K562 (cell line): ENCODE results near the gene LHX3. TPM values are rescaled to one million over a fixed set of nuclear protein-coding genes. Genes with fewer than 3 reads are reported as not detected.

ENCODE experiments used
- ATAC-seq: fragments of 200-7000 bp; cut with Tn5 transposase; 3 replicates; pipeline ENCODE4 v1.9.1; 2020; ENCODE audit warnings: moderate library complexity
- BruUV-seq: library from RNA; stranded (reverse); fragments of 400-500 nt; replicated peaks from 2 replicates; lab custom pipeline; 2021; lab: Mats Ljungman, UMichigan
- CTCF ChIA-PET: fragments of 300-600 bp; formaldehyde crosslinking; extraction: SDS; loops from one replicate; lab custom pipeline; 2021; ENCODE audit warnings: low intra/inter-chr PET ratio; lab: Yijun Ruan, JAX
- POLR2A ChIA-PET: fragments of 300-600, 350-650 bp; sonication (Branson Sonifier 250); formaldehyde crosslinking; extraction: SDS; loops from one replicate; lab custom pipeline; 2021; ENCODE audit warnings: antibody characterized with exemption, inconsistent platforms; lab: Yijun Ruan, JAX
- DNase-seq, 4 experiments: peaks; one replicate each; pipeline versions ENCODE4 v3.0.0 to v3.0.0-alpha.2; 2011 to 2018; ENCODE audit warnings: low spot score in 3 of 4, mixed read lengths in 3 of 4; ENCODE audit errors: extremely low read depth in 1 of 4
- FAIRE-seq: peaks from 2 replicates; lab custom pipeline; 2011; peaks lifted over from hg19 to GRCh38; lab: Jason Lieb, UNC
- H2AFZ ChIP-seq: 2 replicates; pipeline ENCODE4 v1.6.0; 2011; ENCODE audit warnings: low read depth, low read length, control low read depth, inconsistent platforms
- H3K27ac ChIP-seq: fragments of 200-600 bp; 3 replicates; pipeline ENCODE4 v1.8.0; 2011; ENCODE audit warnings: low read depth, mild to moderate bottlenecking, control low read depth, inconsistent platforms, low read length, moderate library complexity, mixed read lengths; ENCODE audit errors: extremely low read depth
- H3K27me3 ChIP-seq, 2 experiments: fragments of 300-600 bp in 1 of 2; 2 replicates in 1 of 2; 3 replicates in 1 of 2; pipeline versions ENCODE4 v1.6.0 to v1.8.0; 2011; ENCODE audit warnings: inconsistent platforms in 2 of 2, low read length in 2 of 2, mild to moderate bottlenecking in 1 of 2, mixed read lengths in 1 of 2, moderate library complexity in 1 of 2; ENCODE audit not compliant: control insufficient read depth in 2 of 2, insufficient read depth in 2 of 2
- H3K36me3 ChIP-seq: fragments of 300-600 bp; 3 replicates; pipeline ENCODE4 v1.8.0; 2011; ENCODE audit warnings: mild to moderate bottlenecking, low read length, inconsistent platforms; ENCODE audit not compliant: control insufficient read depth, insufficient read depth
- H3K4me1 ChIP-seq, 2 experiments: fragments of 200-600 bp in 1 of 2; replicated peaks in 1 of 2; 2 replicates in 1 of 2; 3 replicates in 1 of 2; pipeline versions ENCODE4 v1.5.1 to v1.8.0; 2011; ENCODE audit warnings: inconsistent platforms in 2 of 2, low read length in 2 of 2, mild to moderate bottlenecking in 1 of 2, mixed read lengths in 1 of 2, moderate library complexity in 1 of 2; ENCODE audit not compliant: control insufficient read depth in 2 of 2, insufficient read depth in 2 of 2
- H3K4me2 ChIP-seq: 2 replicates; pipeline ENCODE4 v1.6.1; 2011; ENCODE audit warnings: low read length, control low read depth, inconsistent platforms, mixed read lengths; ENCODE audit not compliant: insufficient read depth
- H3K4me3 ChIP-seq: fragments of 200-600 bp; sonication (generic), shearing (Covaris generic); 2 replicates; pipeline ENCODE4 v1.5.1; 2016; ENCODE audit warnings: control low read depth, inconsistent platforms
- H3K79me2 ChIP-seq: fragments of 200-600 bp; 3 replicates; pipeline ENCODE4 v1.8.0; 2011; ENCODE audit warnings: low read length, inconsistent platforms; ENCODE audit not compliant: control insufficient read depth, insufficient read depth
- H3K9ac ChIP-seq, 2 experiments: 2 replicates each; pipeline versions ENCODE4 v1.6.0 to v1.6.1; 2011; ENCODE audit warnings: low read depth in 2 of 2, low read length in 2 of 2, control low read depth in 1 of 2, inconsistent platforms in 1 of 2, mild to moderate bottlenecking in 1 of 2, mixed read lengths in 1 of 2; ENCODE audit not compliant: insufficient read depth in 1 of 2
- H3K9me1 ChIP-seq: one replicate; pipeline ENCODE4 v1.6.0; 2011; ENCODE audit warnings: inconsistent platforms, mild to moderate bottlenecking, low read length, moderate library complexity; ENCODE audit not compliant: control insufficient read depth, insufficient read depth
- H3K9me3 ChIP-seq: replicated peaks from 2 replicates; pipeline ENCODE4 v1.5.1; 2011; ENCODE audit warnings: low read depth, low read length, inconsistent platforms; ENCODE audit not compliant: control insufficient read depth, insufficient read depth
- H4K20me1 ChIP-seq: replicated peaks from 2 replicates; pipeline ENCODE4 v1.6.1; 2011; ENCODE audit warnings: low read length, inconsistent platforms, mixed read lengths; ENCODE audit not compliant: control insufficient read depth, insufficient read depth
- BRF2 ChIP-seq: IDR thresholded peaks from 3 replicates; pipeline ENCODE4 v1.6.1; 2011; ENCODE audit warnings: borderline replicate concordance, mild to moderate bottlenecking; ENCODE audit not compliant: insufficient read length, insufficient read depth
- E2F8 ChIP-seq: fragments of 450-650 bp; IDR thresholded peaks from 2 replicates; pipeline ENCODE4 v1.7.1; 2018; ENCODE audit warnings: mild to moderate bottlenecking, low read depth; ENCODE audit not compliant: partially characterized antibody
- HNRNPL ChIP-seq: fragments of 200-400 bp; formaldehyde crosslinking; IDR thresholded peaks from 2 replicates; pipeline ENCODE4 v1.6.1; 2017; ENCODE audit warnings: low read depth, mild to moderate bottlenecking, low read length
- NCOR1 ChIP-seq: fragments of 450-650 bp; IDR thresholded peaks from 2 replicates; pipeline ENCODE4 v1.6.1; 2016; ENCODE audit warnings: mild to moderate bottlenecking, moderate library complexity
- NFE2L1 ChIP-seq: fragments of 450-650 bp; IDR thresholded peaks from 2 replicates; pipeline ENCODE4 v1.6.1; 2016; ENCODE audit warnings: missing genetic modification characterization, low read depth, mild to moderate bottlenecking, missing compliant biosample characterization, moderate library complexity, borderline replicate concordance
- PRMT5 ChIP-seq: sonication (generic); formaldehyde crosslinking; IDR thresholded peaks from 2 replicates; pipeline ENCODE4 v1.5.0; 2020; ENCODE audit warnings: missing genetic modification reagents
- SMARCB1 ChIP-seq: IDR thresholded peaks from 2 replicates; pipeline ENCODE4 v1.6.1; 2011; ENCODE audit warnings: improper control_type of control experiment, low read depth; ENCODE audit not compliant: insufficient read length
- ZBTB43 ChIP-seq: sonication (generic); formaldehyde crosslinking; IDR thresholded peaks from 2 replicates; pipeline ENCODE4 v1.8.0; 2023; ENCODE audit warnings: mild to moderate bottlenecking, missing genetic modification reagents
- ZFP1 ChIP-seq: fragments of 450-650 bp; formaldehyde crosslinking; IDR thresholded peaks from 2 replicates; pipeline ENCODE4 v1.4.0; 2020; ENCODE audit warnings: mild to moderate bottlenecking, mixed read lengths
- ZKSCAN1 ChIP-seq: fragments of 150-350 bp; IDR thresholded peaks from 2 replicates; pipeline ENCODE4 v1.6.1; 2016; ENCODE audit warnings: low read depth, low read length
- ZNF3 ChIP-seq: fragments of 250-450 bp; sonication (Bioruptor Pico); IDR thresholded peaks from 2 replicates; pipeline ENCODE4 v1.5.0; 2021; ENCODE audit warnings: mild to moderate bottlenecking, moderate library complexity
- ZNF436 ChIP-seq: fragments of 250-450, 450-650 bp; sonication (Bioruptor Pico); formaldehyde crosslinking; IDR thresholded peaks from 2 replicates; pipeline ENCODE4 v1.7.0; 2020; ENCODE audit warnings: mild to moderate bottlenecking
- ZNF445 ChIP-seq: fragments of 250-450 bp; sonication (Bioruptor Pico); IDR thresholded peaks from 2 replicates; pipeline ENCODE4 v1.4.0; 2020; ENCODE audit warnings: low read depth, mild to moderate bottlenecking, moderate library complexity
- ZNF586 ChIP-seq: fragments of 450-650 bp; formaldehyde crosslinking; conservative IDR thresholded peaks from 2 replicates; pipeline ENCODE4 v1.4.0; 2020; ENCODE audit warnings: mild to moderate bottlenecking, moderate library complexity
- ZNF79 ChIP-seq: fragments of 250-450 bp; sonication (Bioruptor Pico); IDR thresholded peaks from 2 replicates; pipeline ENCODE4 v1.4.0; 2020; ENCODE audit warnings: low read depth, mild to moderate bottlenecking, moderate library complexity
- WGBS: fragments of 100-300 bp; shearing (Covaris generic); methylation state at CpG from one replicate; pipeline ENCODE4 v1.1.6; 2016; ENCODE audit warnings: low coverage, mixed read lengths; ENCODE audit not compliant: insufficient coverage; ENCODE audit errors: missing lambda C conversion rate; 5-methylcytosine and 5-hydroxymethylcytosine counted together
- in situ Hi-C: fragments of 300-500 bp; cut with MboI; formaldehyde crosslinking; loops from 4 replicates; pipeline ENCODE4 v1.15.0; 2018; ENCODE audit warnings: inconsistent platforms, mixed read lengths
- intact Hi-C: fragments of 100-400 bp; cut with micrococcal nuclease; formaldehyde crosslinking; loops from 2 replicates; pipeline ENCODE4 v1.14.2; 2022
- polyA plus RNA-seq, 8 experiments: library from polyadenylated mRNA; depleted of rRNA in 4 of 8; stranded (reverse) in 5 of 8; unstranded in 3 of 8; fragments of >200 nt; fragmentation: Nextera tagmentation in 2 of 8; fragmentation: Illumina TruSeq in 1 of 8; extraction: Ambion mirVana in 2 of 8; extraction: Trizol in 1 of 8; gene quantifications; 2 replicates each; pipeline versions ENCODE4 v1.2.1 to v1.2.3, GENCODE V29; 2011 to 2014; ENCODE audit warnings: inconsistent platforms in 1 of 8, missing spikeins in 1 of 8
- total RNA-seq, 7 experiments: library from RNA; depleted of rRNA in 6 of 7; stranded (reverse); fragments of >200 nt in 6 of 7; fragmentation: Illumina TruSeq in 2 of 7; extraction: Trizol in 2 of 7; gene quantifications; 2 replicates each; pipeline versions ENCODE4 v1.2.1 to v1.2.3, GENCODE V29; 2011 to 2021; ENCODE audit warnings: low replicate concordance in 1 of 7

Gene LHX3
- total and polyA plus RNA-seq, 9 of the 15 experiments (the other 6 are each of a cell fraction or from before 2014, with no cell fraction given), result 0.09 TPM; not detected in 8

DNA sequence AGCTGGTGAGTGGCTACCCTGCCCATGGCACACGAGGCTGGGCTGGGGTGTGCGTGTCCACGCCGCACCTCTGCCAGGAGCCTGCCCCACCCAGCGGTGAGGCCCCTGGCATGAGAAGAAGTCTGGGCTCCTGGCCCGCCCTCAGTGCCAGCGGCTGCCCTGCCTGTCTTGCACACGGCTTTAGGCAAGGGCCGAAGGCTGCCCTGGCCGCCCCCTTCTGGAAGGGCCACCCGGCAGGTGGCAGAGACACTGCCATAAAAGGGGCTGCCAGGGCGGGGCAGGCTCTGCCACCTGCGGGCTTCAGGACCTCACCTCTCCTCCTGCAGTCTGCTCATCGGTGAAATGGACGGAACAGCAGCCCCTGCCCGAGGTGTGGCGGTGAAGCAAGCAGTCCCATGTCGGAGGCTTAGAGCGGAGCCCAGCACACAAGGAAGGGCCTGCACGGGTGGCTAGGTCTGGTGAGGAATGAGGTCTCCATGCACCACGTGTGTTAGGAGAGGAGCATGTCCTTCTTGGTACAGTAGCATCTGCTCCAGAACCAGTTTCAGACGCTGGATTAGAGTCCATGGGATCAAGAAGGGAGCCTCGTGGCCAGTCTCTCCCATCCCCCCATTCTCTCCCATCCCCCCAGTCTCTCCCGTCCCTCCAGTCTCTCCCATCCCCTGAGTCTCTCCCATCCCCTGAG is 51.4 kb downstream of the LHX3 start:
- peaks cover 37 to 45% of the 10 kb centered on the region in 2 experiments for H3K27me3 ChIP-seq
- H3K4me2 ChIP-seq, result no peak overlapping the region
- BruUV-seq, result no TSS peak
- no peak overlapping the region for H3K27ac ChIP-seq
- 25% methylated on average over 21 of the region's 24 CpGs for WGBS
- peaks cover 0 to 42% of the 10 kb centered on the region in 2 experiments; a peak in 2 of 5 replicates for H3K4me1 ChIP-seq
- in situ Hi-C loops, result no loop called here
- intact Hi-C loops, result no loop called here
- H3K4me3 ChIP-seq, result no peak overlapping the region
- peaks cover 2% of the 10 kb centered on the region for H3K9me1 ChIP-seq
- no peak for TF ChIP-seq PRMT5
- no peak for TF ChIP-seq NCOR1
- TF ChIP-seq NFE2L1 (tag), result no peak
- TF ChIP-seq ZNF3, result no peak
- no peak for TF ChIP-seq ZNF436 (CRISPR knock-in tag)
- TF ChIP-seq ZFP1, result no peak
- TF ChIP-seq ZBTB43, result no peak
- TF ChIP-seq BRF2, result no peak
- no peak for TF ChIP-seq ZNF79 (CRISPR knock-in tag)
- TF ChIP-seq HNRNPL, result no peak
- no peak for TF ChIP-seq E2F8
- TF ChIP-seq ZKSCAN1, result no peak
- TF ChIP-seq SMARCB1, result no peak
- TF ChIP-seq ZNF445, result no peak
- no peak for TF ChIP-seq ZNF586 (CRISPR knock-in tag)
- H3K36me3 ChIP-seq, result no peaks in the 10 kb centered on the region
- POLR2A ChIA-PET, result interaction anchor here (1.2 to 1.4 kb wide), 2 partner anchors 12 to 35 kb away, joined by 3 read pairs; no protein-coding TSS in a partner anchor
- CTCF ChIA-PET, result no interaction called here
- H3K79me2 ChIP-seq, result no peaks in the 10 kb centered on the region
- no peaks in the 10 kb centered on the region for H3K9me3 ChIP-seq
- ATAC-seq, result peak; percentile 35; the same call in 1 of the 3 replicates
- H2AFZ ChIP-seq, result no peak overlapping the region
- H3K9ac ChIP-seq, result no peak overlapping the region
- FAIRE-seq, result no peak
- no peak for DNase-seq
- peaks cover 4% of the 10 kb centered on the region; the same call in 1 of the 2 replicates for H4K20me1 ChIP-seq
